H1 (cell line): ENCODE data around the gene PSORS1C1. TPM values are rescaled to one million over a fixed set of nuclear protein-coding genes. Genes with fewer than 3 reads are reported as not detected.

ENCODE experiments used
- CTCF ChIA-PET: fragments of 300-600 bp; sonication (Branson Sonifier 250); formaldehyde crosslinking; loops from one replicate; lab custom pipeline; 2021; ENCODE audit not compliant: partially characterized antibody; lab: Charles Lee
- POLR2A ChIA-PET: fragments of 300-600 bp; sonication (Branson Sonifier 250); formaldehyde crosslinking; loops from one replicate; lab custom pipeline; 2021; ENCODE audit warnings: inconsistent platforms; ENCODE audit not compliant: partially characterized antibody; lab: Charles Lee
- DNase-seq, 2 experiments: peaks; one replicate each; pipeline versions ENCODE4 v3.0.0 to v3.0.0-alpha.2; 2010 to 2022; ENCODE audit warnings: low spot score in 2 of 2, low read depth in 1 of 2, mixed read lengths in 1 of 2
- FAIRE-seq: peaks from 2 replicates; lab custom pipeline; 2011; peaks lifted over from hg19 to GRCh38; lab: Jason Lieb, UNC
- H2AFZ ChIP-seq: 2 replicates; pipeline ENCODE4 v1.8.1; 2012; ENCODE audit warnings: low read length, inconsistent platforms
- H2AK5ac ChIP-seq: 2 replicates; pipeline ENCODE4 v1.6.1; 2013; ENCODE audit warnings: low read depth, low read length
- H2BK120ac ChIP-seq: replicated peaks from 2 replicates; pipeline ENCODE3; 2013; ENCODE audit warnings: low read depth, low read length, inconsistent platforms
- H2BK12ac ChIP-seq: 2 replicates; pipeline ENCODE4 v1.6.1; 2013; ENCODE audit warnings: low read depth, low read length
- H2BK15ac ChIP-seq: 2 replicates; pipeline ENCODE4 v1.6.1; 2013; ENCODE audit warnings: low read length
- H2BK20ac ChIP-seq: 2 replicates; pipeline ENCODE4 v1.6.1; 2013; ENCODE audit warnings: low read length
- H2BK5ac ChIP-seq: 2 replicates; pipeline ENCODE4 v1.6.1; 2013; ENCODE audit warnings: low read depth, low read length
- H3K14ac ChIP-seq: 2 replicates; pipeline ENCODE4 v1.6.1; 2013; ENCODE audit warnings: inconsistent platforms; ENCODE audit not compliant: insufficient read length
- H3K18ac ChIP-seq: 2 replicates; pipeline ENCODE4 v1.6.1; 2013; ENCODE audit warnings: low read length; ENCODE audit errors: extremely low read depth
- H3K23ac ChIP-seq: 2 replicates; pipeline ENCODE4 v1.6.1; 2013; ENCODE audit warnings: inconsistent platforms; ENCODE audit not compliant: insufficient read length
- H3K23me2 ChIP-seq: 2 replicates; pipeline ENCODE4 v1.6.1; 2013; ENCODE audit warnings: low read depth, low read length
- H3K27ac ChIP-seq: 2 replicates; pipeline ENCODE4 v1.6.1; 2011; ENCODE audit warnings: low read depth, low read length, inconsistent platforms
- H3K27me3 ChIP-seq, 4 experiments: replicated peaks in 1 of 4; 1 replicate in 1 of 4; 2 replicates in 3 of 4; pipeline versions ENCODE4 v1.6.1 to v1.8.1; 2011 to 2013; ENCODE audit warnings: low read length in 3 of 4, mild to moderate bottlenecking in 3 of 4, inconsistent platforms in 2 of 4, mixed read lengths in 2 of 4, moderate library complexity in 1 of 4; ENCODE audit not compliant: control insufficient read depth in 3 of 4, insufficient read depth in 3 of 4; ENCODE audit errors: extremely low read depth in 1 of 4
- H3K36me3 ChIP-seq, 4 experiments: 2 replicates each; pipeline versions ENCODE4 v1.6.1 to v1.8.1; 2011 to 2013; ENCODE audit warnings: mild to moderate bottlenecking in 4 of 4, low read length in 3 of 4, moderate library complexity in 2 of 4, control low read depth in 1 of 4, inconsistent platforms in 1 of 4; ENCODE audit not compliant: insufficient read depth in 4 of 4, control insufficient read depth in 2 of 4
- H3K4ac ChIP-seq: replicated peaks from 2 replicates; pipeline ENCODE3; 2013; ENCODE audit warnings: low read length, low read depth, mixed read lengths, inconsistent platforms; ENCODE audit not compliant: insufficient read length
- H3K4me1 ChIP-seq, 4 experiments: replicated peaks in 1 of 4; 1 replicate in 1 of 4; 2 replicates in 3 of 4; pipeline versions ENCODE4 v1.6.1 to v1.8.1; 2011 to 2013; ENCODE audit warnings: low read length in 3 of 4, inconsistent platforms in 2 of 4, mixed read lengths in 1 of 4; ENCODE audit not compliant: insufficient read depth in 4 of 4, control insufficient read depth in 3 of 4
- H3K4me2 ChIP-seq, 2 experiments: 2 replicates each; pipeline versions ENCODE4 v1.6.1 to v1.8.1; 2011 to 2013; ENCODE audit warnings: low read depth in 2 of 2, low read length in 2 of 2, control low read depth in 1 of 2, inconsistent platforms in 1 of 2, mild to moderate bottlenecking in 1 of 2; ENCODE audit not compliant: insufficient read depth in 1 of 2
- H3K4me3 ChIP-seq, 4 experiments: fragments of 200-600, 300-600 bp in 1 of 4; sonication (generic), shearing (Covaris generic), sonication (Bioruptor Twin) in 1 of 4; 2 replicates each; pipeline versions ENCODE4 v1.5.1 to v1.8.1; 2011 to 2016; ENCODE audit warnings: low read length in 4 of 4, low read depth in 3 of 4, control low read depth in 2 of 4, inconsistent platforms in 2 of 4, mild to moderate bottlenecking in 2 of 4, mixed read lengths in 1 of 4, moderate library complexity in 1 of 4; ENCODE audit not compliant: insufficient read depth in 2 of 4; ENCODE audit errors: extremely low read depth in 1 of 4
- H3K56ac ChIP-seq: replicated peaks from 2 replicates; pipeline ENCODE3; 2013; ENCODE audit warnings: low read depth, mild to moderate bottlenecking, mixed read lengths, low read length, inconsistent platforms; ENCODE audit not compliant: insufficient read length
- H3K79me1 ChIP-seq: 2 replicates; pipeline ENCODE4 v1.6.1; 2013; ENCODE audit warnings: low read depth, low read length, control low read depth
- H3K79me2 ChIP-seq, 2 experiments: 2 replicates each; pipeline versions ENCODE4 v1.6.1 to v1.8.1; 2012 to 2013; ENCODE audit warnings: low read length in 2 of 2, mild to moderate bottlenecking in 2 of 2, inconsistent platforms in 1 of 2; ENCODE audit not compliant: insufficient read depth in 2 of 2, control insufficient read depth in 1 of 2
- H3K9ac ChIP-seq, 4 experiments: replicated peaks in 1 of 4; 1 replicate in 1 of 4; 2 replicates in 3 of 4; pipeline versions ENCODE4 v1.6.1 to v1.8.1; 2011 to 2013; ENCODE audit warnings: low read depth in 3 of 4, low read length in 3 of 4, control low read depth in 2 of 4, mild to moderate bottlenecking in 2 of 4, moderate library complexity in 2 of 4, inconsistent platforms in 1 of 4; ENCODE audit errors: extremely low read depth in 1 of 4
- H3K9me3 ChIP-seq, 2 experiments: 2 replicates each; pipeline versions ENCODE4 v1.6.1 to v1.8.1; 2012 to 2013; ENCODE audit warnings: mild to moderate bottlenecking in 2 of 2, moderate library complexity in 2 of 2, control low read depth in 1 of 2, inconsistent platforms in 1 of 2, low read depth in 1 of 2, low read length in 1 of 2, mixed read lengths in 1 of 2; ENCODE audit not compliant: insufficient read depth in 2 of 2
- H4K20me1 ChIP-seq, 2 experiments: replicated peaks in 1 of 2; 2 replicates each; pipeline versions ENCODE3 to v1.8.1; 2011 to 2013; ENCODE audit warnings: inconsistent platforms in 2 of 2, low read length in 2 of 2, mild to moderate bottlenecking in 1 of 2; ENCODE audit not compliant: insufficient read depth in 2 of 2, control insufficient read depth in 1 of 2
- H4K5ac ChIP-seq: 2 replicates; pipeline ENCODE4 v1.6.1; 2013; ENCODE audit warnings: low read length, low read depth, mixed read lengths, inconsistent platforms; ENCODE audit not compliant: insufficient read length
- H4K8ac ChIP-seq: 2 replicates; pipeline ENCODE4 v1.8.0; 2013; ENCODE audit warnings: mild to moderate bottlenecking, moderate library complexity, low read length, inconsistent platforms; ENCODE audit not compliant: insufficient read depth; ENCODE audit errors: extremely low read depth
- H4K91ac ChIP-seq: replicated peaks from 2 replicates; pipeline ENCODE3; 2013; ENCODE audit warnings: low read length, mixed read lengths, inconsistent platforms; ENCODE audit not compliant: insufficient read length
- EP300 ChIP-seq, 2 experiments: IDR thresholded peaks; 1 replicate in 1 of 2; 2 replicates in 1 of 2; pipeline ENCODE4 v1.6.1; 2011 to 2012; ENCODE audit warnings: low read depth in 2 of 2, low read length in 2 of 2, mild to moderate bottlenecking in 2 of 2, borderline replicate concordance in 1 of 2, inconsistent platforms in 1 of 2, moderate library complexity in 1 of 2
- NANOG ChIP-seq: IDR thresholded peaks from 2 replicates; pipeline ENCODE4 v1.6.1; 2011; ENCODE audit warnings: low read length, low read depth, mild to moderate bottlenecking, inconsistent platforms; ENCODE audit not compliant: insufficient read depth, poor library complexity, severe bottlenecking
- RAD21 ChIP-seq, 2 experiments: IDR thresholded peaks in 1 of 2; conservative IDR thresholded peaks in 1 of 2; 2 replicates each; pipeline ENCODE4 v1.6.1; 2011; ENCODE audit warnings: low read depth in 2 of 2, low read length in 2 of 2, improper control_type of control experiment in 1 of 2, inconsistent platforms in 1 of 2, mild to moderate bottlenecking in 1 of 2, moderate library complexity in 1 of 2
- RNF2 ChIP-seq: fragments of 200-900, 300-1000 bp; sonication (generic); IDR thresholded peaks from 2 replicates; pipeline ENCODE4 v1.7.1; 2016; ENCODE audit warnings: borderline replicate concordance, low read depth, mild to moderate bottlenecking, antibody characterized with exemption, low read length; ENCODE audit not compliant: poor library complexity, severe bottlenecking; ENCODE audit errors: missing control alignments
- SP4 ChIP-seq: IDR thresholded peaks from 2 replicates; pipeline ENCODE4 v1.6.1; 2012; ENCODE audit warnings: low read length, inconsistent platforms
- TBP ChIP-seq: IDR thresholded peaks from 2 replicates; pipeline ENCODE4 v1.6.1; 2011; ENCODE audit warnings: low read depth, low read length, improper control_type of control experiment
- WGBS, 2 experiments: shearing (Covaris generic) in 1 of 2; methylation state at CpG; one replicate each; pipeline versions ENCODE4 v1.1.6 to v1.1.7; 2013 to 2015; ENCODE audit warnings: low lambda C conversion rate in 2 of 2, mixed read lengths in 2 of 2, inconsistent platforms in 1 of 2, low coverage in 1 of 2, missing lambda C conversion rate in 1 of 2; ENCODE audit not compliant: insufficient replicate concordance in 2 of 2, insufficient coverage in 1 of 2, insufficient read length in 1 of 2; ENCODE audit errors: extremely low coverage in 1 of 2, missing lambda C conversion rate in 1 of 2; 5-methylcytosine and 5-hydroxymethylcytosine counted together
- polyA plus RNA-seq, 7 experiments: library from polyadenylated mRNA; depleted of rRNA in 3 of 7; stranded (reverse) in 5 of 7; unstranded in 2 of 7; fragments of >200 nt in 5 of 7; fragments of 200-250 nt in 2 of 7; gene quantifications; 1 replicate in 5 of 7; 2 replicates in 1 of 7; 4 replicates in 1 of 7; pipeline versions ENCODE4 v1.2.1 to v1.2.3, GENCODE V29; 2011 to 2013; ENCODE audit warnings: missing spikeins in 2 of 7, mixed read lengths in 2 of 7
- total RNA-seq: library from RNA; stranded (reverse); fragmentation: NEBNext Ultra II Directional; extraction: Animal tissue kit (Norgen Biotek cat#: 25700); gene quantifications from 2 replicates; pipeline ENCODE4 v1.2.1, GENCODE V29; 2021

Gene PSORS1C1
- total and polyA plus RNA-seq, 2 of the 8 experiments (the other 6 are each of a cell fraction or from before 2014, with no cell fraction given): 0.12 to 0.52 TPM

- Histone ChIP-seq H4K5ac (no peak overlapping the region), H4K20me1 (no peaks in the 10 kb centered on the region), H2AK5ac (no peak overlapping the region), H3K4me2 (no peak overlapping the region), H3K9ac (no peak overlapping the region), H2BK5ac (no peak overlapping the region), H4K8ac (peak overlapping the region; percentile 71; the same call in 1 of the 2 replicates), H3K4ac (no peak overlapping the region), H2BK15ac (no peak overlapping the region), H3K27ac (no peak overlapping the region), H3K9me3 (no peaks in the 10 kb centered on the region), H3K4me1 (peaks cover 0 to 3% (median 0%) of the 10 kb centered on the region in 4 experiments; a peak in 2 of 7 replicates), H3K4me3 (no peak overlapping the region), H3K23ac (no peak overlapping the region), H2BK12ac (0 out of 2 replicates have a peak overlapping the region, but pooled peaks have one; percentile 17), H3K79me1 (no peaks in the 10 kb centered on the region), H3K18ac (no peak overlapping the region), H3K27me3 (no peaks in the 10 kb centered on the region; a peak in 1 of 7 replicates), H2AFZ (no peak overlapping the region; the same call in 1 of the 2 replicates), H3K79me2 (no peaks in the 10 kb centered on the region), H3K14ac (no peak overlapping the region), H4K91ac (peak overlapping the region; percentile 54), H2BK120ac (no peak overlapping the region), H3K56ac (no peak overlapping the region), H2BK20ac (no peak overlapping the region), H3K36me3 (no peaks in the 10 kb centered on the region), H3K23me2 (no peaks in the 10 kb centered on the region)
- ChIA-PET POLR2A (interaction anchor here (0.6 to 68.5 kb wide), 2 partner anchors 46 to 542 kb away, joined by 3 to 2251 read pairs; partner anchors contain the start of genes CCHCR1, GPANK1, POU5F1 and PSORS1C2), CTCF (interaction anchor here (1.1 to 13.5 kb wide), 6 partner anchors 8 to 72 kb away, joined by 4 to 187 read pairs (median 24); partner anchors contain the start of genes C6orf15, PSORS1C1 and PSORS1C2)
- DNase-seq (no peak), FAIRE-seq (no peak)
- WGBS, 2 experiments: 86% methylated on average over 14 of the region's 16 CpGs; no CpG with 5 or more reads in 1 of the 2 experiments
- TF ChIP-seq EP300 (IDR thresholded peaks at IDR 0.05; ENCODE audit: borderline replicate concordance in 1 of 2, low read depth in 2 of 2, low read length in 2 of 2) (no peak), NANOG (no peak), RAD21 (IDR thresholded peaks at IDR 0.05 in 1 of 2, conservative IDR thresholded peaks at IDR 0.05 in 1 of 2; ENCODE audit: low read depth in 2 of 2, low read length in 2 of 2) (no peak), SP4 (no peak), TBP (no peak), RNF2 (no peak)
Observed at GRCh38 chr6:31122791-31123706, 8.4 kb downstream of the PSORS1C1 start.
